K562 (cell line): ENCODE data around the gene C1QTNF5. TPM values are rescaled to one million over a fixed set of nuclear protein-coding genes. Genes with fewer than 3 reads are reported as not detected.

Experiments
- ATAC-seq: fragments of 200-7000 bp; cut with Tn5 transposase; 3 replicates; pipeline ENCODE4 v1.9.1; 2020; ENCODE audit warnings: moderate library complexity
- BruUV-seq: library from RNA; stranded (reverse); fragments of 400-500 nt; replicated peaks from 2 replicates; lab custom pipeline; 2021; lab: Mats Ljungman, UMichigan
- CTCF ChIA-PET: fragments of 300-600 bp; formaldehyde crosslinking; extraction: SDS; loops from one replicate; lab custom pipeline; 2021; ENCODE audit warnings: low intra/inter-chr PET ratio; lab: Yijun Ruan, JAX
- POLR2A ChIA-PET: fragments of 300-600, 350-650 bp; sonication (Branson Sonifier 250); formaldehyde crosslinking; extraction: SDS; loops from one replicate; lab custom pipeline; 2021; ENCODE audit warnings: antibody characterized with exemption, inconsistent platforms; lab: Yijun Ruan, JAX
- DNase-seq, 4 experiments: peaks; one replicate each; pipeline versions ENCODE4 v3.0.0 to v3.0.0-alpha.2; 2011 to 2018; ENCODE audit warnings: low spot score in 3 of 4, mixed read lengths in 3 of 4; ENCODE audit errors: extremely low read depth in 1 of 4
- FAIRE-seq: peaks from 2 replicates; lab custom pipeline; 2011; peaks lifted over from hg19 to GRCh38; lab: Jason Lieb, UNC
- H2AFZ ChIP-seq: 2 replicates; pipeline ENCODE4 v1.6.0; 2011; ENCODE audit warnings: low read depth, low read length, control low read depth, inconsistent platforms
- H3K27ac ChIP-seq: fragments of 200-600 bp; 3 replicates; pipeline ENCODE4 v1.8.0; 2011; ENCODE audit warnings: low read depth, mild to moderate bottlenecking, control low read depth, inconsistent platforms, low read length, moderate library complexity, mixed read lengths; ENCODE audit errors: extremely low read depth
- H3K27me3 ChIP-seq, 2 experiments: fragments of 300-600 bp in 1 of 2; 2 replicates in 1 of 2; 3 replicates in 1 of 2; pipeline versions ENCODE4 v1.6.0 to v1.8.0; 2011; ENCODE audit warnings: inconsistent platforms in 2 of 2, low read length in 2 of 2, mild to moderate bottlenecking in 1 of 2, mixed read lengths in 1 of 2, moderate library complexity in 1 of 2; ENCODE audit not compliant: control insufficient read depth in 2 of 2, insufficient read depth in 2 of 2
- H3K36me3 ChIP-seq: fragments of 300-600 bp; 3 replicates; pipeline ENCODE4 v1.8.0; 2011; ENCODE audit warnings: mild to moderate bottlenecking, low read length, inconsistent platforms; ENCODE audit not compliant: control insufficient read depth, insufficient read depth
- H3K4me1 ChIP-seq, 2 experiments: fragments of 200-600 bp in 1 of 2; replicated peaks in 1 of 2; 2 replicates in 1 of 2; 3 replicates in 1 of 2; pipeline versions ENCODE4 v1.5.1 to v1.8.0; 2011; ENCODE audit warnings: inconsistent platforms in 2 of 2, low read length in 2 of 2, mild to moderate bottlenecking in 1 of 2, mixed read lengths in 1 of 2, moderate library complexity in 1 of 2; ENCODE audit not compliant: control insufficient read depth in 2 of 2, insufficient read depth in 2 of 2
- H3K4me2 ChIP-seq: 2 replicates; pipeline ENCODE4 v1.6.1; 2011; ENCODE audit warnings: low read length, control low read depth, inconsistent platforms, mixed read lengths; ENCODE audit not compliant: insufficient read depth
- H3K4me3 ChIP-seq: fragments of 200-600 bp; sonication (generic), shearing (Covaris generic); 2 replicates; pipeline ENCODE4 v1.5.1; 2016; ENCODE audit warnings: control low read depth, inconsistent platforms
- H3K79me2 ChIP-seq: fragments of 200-600 bp; 3 replicates; pipeline ENCODE4 v1.8.0; 2011; ENCODE audit warnings: low read length, inconsistent platforms; ENCODE audit not compliant: control insufficient read depth, insufficient read depth
- H3K9ac ChIP-seq, 2 experiments: 2 replicates each; pipeline versions ENCODE4 v1.6.0 to v1.6.1; 2011; ENCODE audit warnings: low read depth in 2 of 2, low read length in 2 of 2, control low read depth in 1 of 2, inconsistent platforms in 1 of 2, mild to moderate bottlenecking in 1 of 2, mixed read lengths in 1 of 2; ENCODE audit not compliant: insufficient read depth in 1 of 2
- H3K9me1 ChIP-seq: one replicate; pipeline ENCODE4 v1.6.0; 2011; ENCODE audit warnings: inconsistent platforms, mild to moderate bottlenecking, low read length, moderate library complexity; ENCODE audit not compliant: control insufficient read depth, insufficient read depth
- H3K9me3 ChIP-seq: replicated peaks from 2 replicates; pipeline ENCODE4 v1.5.1; 2011; ENCODE audit warnings: low read depth, low read length, inconsistent platforms; ENCODE audit not compliant: control insufficient read depth, insufficient read depth
- H4K20me1 ChIP-seq: replicated peaks from 2 replicates; pipeline ENCODE4 v1.6.1; 2011; ENCODE audit warnings: low read length, inconsistent platforms, mixed read lengths; ENCODE audit not compliant: control insufficient read depth, insufficient read depth
- ADNP ChIP-seq: fragments of 200-800 bp; sonication (Bioruptor generic); IDR thresholded peaks from 2 replicates; pipeline ENCODE4 v1.6.1; 2016; ENCODE audit warnings: missing genetic modification characterization, missing compliant biosample characterization
- CCAR2 ChIP-seq: fragments of 200-400 bp; formaldehyde crosslinking; IDR thresholded peaks from 2 replicates; pipeline ENCODE4 v1.6.1; 2017; ENCODE audit warnings: mild to moderate bottlenecking, low read depth, low read length
- GATAD2B ChIP-seq: fragments of 450-650 bp; IDR thresholded peaks from 2 replicates; pipeline ENCODE4 v1.6.1; 2017; ENCODE audit warnings: mild to moderate bottlenecking, borderline replicate concordance
- HDAC2 ChIP-seq: fragments of 450-650 bp; IDR thresholded peaks from 2 replicates; pipeline ENCODE4 v1.6.1; 2016; ENCODE audit warnings: mild to moderate bottlenecking
- MTA1 ChIP-seq: fragments of 450-650 bp; IDR thresholded peaks from 2 replicates; pipeline ENCODE4 v1.6.1; 2017; ENCODE audit warnings: borderline replicate concordance
- MTF1 ChIP-seq: fragments of 250-450 bp; sonication (Bioruptor Pico); IDR thresholded peaks from 2 replicates; pipeline ENCODE4 v1.9.0; 2021; ENCODE audit warnings: moderate library complexity, mild to moderate bottlenecking, inconsistent platforms, borderline replicate concordance
- NCOA6 ChIP-seq: fragments of 450-650 bp; IDR thresholded peaks from 2 replicates; pipeline ENCODE4 v1.6.1; 2017; ENCODE audit warnings: mild to moderate bottlenecking
- RBFOX2 ChIP-seq: fragments of 200-400 bp; formaldehyde crosslinking; IDR thresholded peaks from 2 replicates; pipeline ENCODE4 v1.6.1; 2017; ENCODE audit warnings: low read depth, mild to moderate bottlenecking, low read length, moderate library complexity
- RBM34 ChIP-seq: fragments of 200-400 bp; formaldehyde crosslinking; IDR thresholded peaks from 2 replicates; pipeline ENCODE4 v1.6.1; 2018; ENCODE audit warnings: low read length, borderline replicate concordance; ENCODE audit not compliant: insufficient read depth
- SMARCA5 ChIP-seq: fragments of 450-650 bp; IDR thresholded peaks from 2 replicates; pipeline ENCODE4 v1.6.1; 2016
- ZBTB8A ChIP-seq: fragments of 450-650 bp; IDR thresholded peaks from 2 replicates; pipeline ENCODE4 v1.6.1; 2018; ENCODE audit warnings: mild to moderate bottlenecking, moderate library complexity; ENCODE audit not compliant: partially characterized antibody
- WGBS: fragments of 100-300 bp; shearing (Covaris generic); methylation state at CpG from one replicate; pipeline ENCODE4 v1.1.6; 2016; ENCODE audit warnings: low coverage, mixed read lengths; ENCODE audit not compliant: insufficient coverage; ENCODE audit errors: missing lambda C conversion rate; 5-methylcytosine and 5-hydroxymethylcytosine counted together
- in situ Hi-C: fragments of 300-500 bp; cut with MboI; formaldehyde crosslinking; loops from 4 replicates; pipeline ENCODE4 v1.15.0; 2018; ENCODE audit warnings: inconsistent platforms, mixed read lengths
- intact Hi-C: fragments of 100-400 bp; cut with micrococcal nuclease; formaldehyde crosslinking; loops from 2 replicates; pipeline ENCODE4 v1.14.2; 2022
- polyA plus RNA-seq, 8 experiments: library from polyadenylated mRNA; depleted of rRNA in 4 of 8; stranded (reverse) in 5 of 8; unstranded in 3 of 8; fragments of >200 nt; fragmentation: Nextera tagmentation in 2 of 8; fragmentation: Illumina TruSeq in 1 of 8; extraction: Ambion mirVana in 2 of 8; extraction: Trizol in 1 of 8; gene quantifications; 2 replicates each; pipeline versions ENCODE4 v1.2.1 to v1.2.3, GENCODE V29; 2011 to 2014; ENCODE audit warnings: inconsistent platforms in 1 of 8, missing spikeins in 1 of 8
- total RNA-seq, 7 experiments: library from RNA; depleted of rRNA in 6 of 7; stranded (reverse); fragments of >200 nt in 6 of 7; fragmentation: Illumina TruSeq in 2 of 7; extraction: Trizol in 2 of 7; gene quantifications; 2 replicates each; pipeline versions ENCODE4 v1.2.1 to v1.2.3, GENCODE V29; 2011 to 2021; ENCODE audit warnings: low replicate concordance in 1 of 7
- TF ChIP-seq, protein P1 (sequence below): fragments of 450-650 bp; IDR thresholded peaks from 2 replicates; pipeline ENCODE4 v1.6.1; 2016

Gene C1QTNF5
- total and polyA plus RNA-seq, 9 of the 15 experiments (the other 6 are each of a cell fraction or from before 2014, with no cell fraction given), result 0.07 to 0.76 (median 0.24) TPM; not detected in 1

DNA sequence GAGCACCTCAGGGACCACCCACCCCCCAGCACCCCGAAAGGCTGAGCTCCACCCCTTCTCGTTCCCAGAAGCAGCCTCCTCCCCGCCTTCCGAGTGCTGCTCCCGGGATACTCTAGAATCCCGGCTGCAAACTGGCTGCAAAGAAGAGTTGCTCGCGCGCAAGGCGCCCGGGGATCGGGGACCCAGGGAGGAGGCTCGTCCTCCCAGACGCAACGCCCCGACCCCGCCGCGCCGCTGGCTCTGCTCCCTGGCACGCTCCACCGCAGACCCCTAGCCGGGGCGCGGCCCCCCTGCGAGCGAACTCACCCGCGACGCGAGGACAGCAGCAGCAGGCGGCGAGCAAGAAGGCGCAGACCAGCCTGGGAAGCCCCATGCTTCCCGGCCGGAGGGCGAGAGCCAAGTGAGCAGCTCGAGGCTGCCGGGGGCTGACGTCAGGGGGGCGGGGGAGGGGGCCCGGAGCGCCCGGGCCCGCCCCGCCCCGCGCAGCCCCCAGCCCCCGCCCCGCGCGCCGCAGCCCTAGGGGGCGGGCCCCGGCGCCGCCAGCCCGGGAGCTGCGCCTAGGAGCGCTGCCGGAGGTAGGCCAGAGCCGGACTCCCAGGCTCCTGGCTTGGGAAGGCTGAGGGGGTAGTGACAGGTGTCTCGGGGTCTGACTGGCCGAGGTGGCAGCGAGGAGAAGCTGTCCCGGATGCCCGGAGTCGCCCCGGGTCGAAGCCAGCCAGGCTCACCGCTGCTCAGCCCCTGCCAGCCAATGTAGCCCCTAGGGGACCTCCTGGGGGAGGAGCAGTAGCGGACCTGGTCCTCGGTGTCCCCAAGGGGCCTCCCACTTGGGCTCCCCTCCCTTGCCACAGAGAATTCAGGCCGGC is 23.7 kb downstream of the C1QTNF5 start, which contains the start of gene MCAM:
MCAM (minus strand) TSS at position 402 of the 863 bp plus-strand sequence; CDS start at position 373, 29 bp downstream.
- FAIRE-seq (no peak), ATAC-seq (peak; percentile 52), DNase-seq (peak; percentile 74 to 93 (median 90))
- ChIA-PET CTCF (no interaction called here), POLR2A (interaction anchor here (0.6 to 5.1 kb wide), 12 partner anchors 8 to 222 kb away, joined by 3 to 22 read pairs (median 4); partner anchors contain the start of gene RNF26)
- BruUV-seq, result no TSS peak
- peak within 1 kb of the TSS; percentile 92 for H3K4me2 ChIP-seq
- H3K27me3 ChIP-seq, result no peaks in the 10 kb centered on the region; a peak in 1 of 5 replicates
- H3K36me3 ChIP-seq, result peaks cover 30% of the 10 kb centered on the region; the same call in 2 of the 3 replicates
- H3K4me1 ChIP-seq, result peaks cover 43 to 75% of the 10 kb centered on the region in 2 experiments
- H3K27ac ChIP-seq, result peak within 1 kb of the TSS; percentile 93
- H3K9ac ChIP-seq, result peak within 1 kb of the TSS; percentile 79 to 91
- H3K9me1 ChIP-seq, result no peaks in the 10 kb centered on the region
- peak within 1 kb of the TSS; percentile 56 for H3K4me3 ChIP-seq
- H4K20me1 ChIP-seq, result 0 out of 2 replicates have a peak, but pooled peaks cover 6% of the 10 kb centered on the region
- WGBS, result 2% methylated on average over 39 of the region's 74 CpGs
- intact Hi-C loops (loop anchor here (5.0 kb wide), 1 partner anchor 405 kb away; no protein-coding TSS in a partner anchor), in situ Hi-C loops (no loop called here)
- H3K79me2 ChIP-seq, result peaks cover 29% of the 10 kb centered on the region; the same call in 2 of the 3 replicates
- H3K9me3 ChIP-seq, result no peaks in the 10 kb centered on the region
- H2AFZ ChIP-seq, result peak within 1 kb of the TSS; percentile 80
- no peak for TF ChIP-seq ADNP
- TF ChIP-seq RBM34, result 0 out of 2 replicates have a peak, but pooled peaks have one; percentile 37
- TF ChIP-seq HDAC2, result no peak
- no peak for TF ChIP-seq GATAD2B
- TF ChIP-seq SMARCA5, result no peak
- TF ChIP-seq NCOA6, result no peak
- TF ChIP-seq ZBTB8A, result no peak
- TF ChIP-seq CCAR2, result no peak
- TF ChIP-seq RBFOX2, result peak; percentile 83
- no peak for TF ChIP-seq MTF1 (CRISPR knock-in tag)
- TF ChIP-seq, protein P1, sequence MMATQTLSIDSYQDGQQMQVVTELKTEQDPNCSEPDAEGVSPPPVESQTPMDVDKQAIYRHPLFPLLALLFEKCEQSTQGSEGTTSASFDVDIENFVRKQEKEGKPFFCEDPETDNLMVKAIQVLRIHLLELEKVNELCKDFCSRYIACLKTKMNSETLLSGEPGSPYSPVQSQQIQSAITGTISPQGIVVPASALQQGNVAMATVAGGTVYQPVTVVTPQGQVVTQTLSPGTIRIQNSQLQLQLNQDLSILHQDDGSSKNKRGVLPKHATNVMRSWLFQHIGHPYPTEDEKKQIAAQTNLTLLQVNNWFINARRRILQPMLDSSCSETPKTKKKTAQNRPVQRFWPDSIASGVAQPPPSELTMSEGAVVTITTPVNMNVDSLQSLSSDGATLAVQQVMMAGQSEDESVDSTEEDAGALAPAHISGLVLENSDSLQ, result no peak
- no peak for TF ChIP-seq MTA1
